Trophoblast cell (in vitro differentiated cells and primary cell): Measurements from ENCODE around the gene BACE2.

Source experiments
- DNase-seq, 2 donors: peaks; one replicate each; pipeline ENCODE4 v3.0.0-alpha.2; 2016
- H2AFZ ChIP-seq: 2 replicates; pipeline ENCODE4 v1.6.1; 2013; ENCODE audit warnings: low read length, moderate library complexity, mild to moderate bottlenecking; ENCODE audit not compliant: insufficient read depth, poor library complexity
- H2AK5ac ChIP-seq: 2 replicates; pipeline ENCODE4 v1.6.1; 2013; ENCODE audit warnings: mild to moderate bottlenecking, low read length
- H2BK120ac ChIP-seq: 2 replicates; pipeline ENCODE4 v1.6.1; 2013; ENCODE audit warnings: low read length, mild to moderate bottlenecking, moderate library complexity; ENCODE audit not compliant: insufficient read depth, poor library complexity
- H2BK12ac ChIP-seq: 2 replicates; pipeline ENCODE4 v1.6.1; 2013; ENCODE audit warnings: mild to moderate bottlenecking, low read length, moderate library complexity
- H2BK5ac ChIP-seq: 2 replicates; pipeline ENCODE4 v1.6.1; 2013; ENCODE audit warnings: low read length, low read depth, moderate library complexity, mild to moderate bottlenecking; ENCODE audit not compliant: poor library complexity
- H3K14ac ChIP-seq: 2 replicates; pipeline ENCODE4 v1.6.1; 2013; ENCODE audit warnings: mild to moderate bottlenecking, low read length
- H3K18ac ChIP-seq: 2 replicates; pipeline ENCODE4 v1.6.1; 2013; ENCODE audit warnings: mild to moderate bottlenecking, low read length
- H3K23ac ChIP-seq: 2 replicates; pipeline ENCODE4 v1.6.1; 2013; ENCODE audit warnings: low read length
- H3K27ac ChIP-seq: 2 replicates; pipeline ENCODE4 v1.5.1; 2013; ENCODE audit warnings: low read depth, mild to moderate bottlenecking, inconsistent platforms, low read length, moderate library complexity
- H3K27me3 ChIP-seq: 2 replicates; pipeline ENCODE4 v1.6.1; 2013; ENCODE audit warnings: inconsistent platforms, mild to moderate bottlenecking, low read length, moderate library complexity; ENCODE audit not compliant: insufficient read depth
- H3K36me3 ChIP-seq, 2 experiments: 1 replicate in 1 of 2; 2 replicates in 1 of 2; pipeline ENCODE4 v1.6.1; 2013; ENCODE audit warnings: low read length in 2 of 2, mild to moderate bottlenecking in 2 of 2, moderate library complexity in 1 of 2; ENCODE audit not compliant: insufficient read depth in 2 of 2, control insufficient read depth in 1 of 2
- H3K4ac ChIP-seq: 2 replicates; pipeline ENCODE4 v1.6.1; 2013; ENCODE audit warnings: low read depth, mild to moderate bottlenecking, low read length, moderate library complexity
- H3K4me1 ChIP-seq, 2 experiments: 1 replicate in 1 of 2; 2 replicates in 1 of 2; pipeline ENCODE4 v1.6.1; 2013; ENCODE audit warnings: low read length in 2 of 2, mild to moderate bottlenecking in 2 of 2, moderate library complexity in 1 of 2; ENCODE audit not compliant: insufficient read depth in 2 of 2, control insufficient read depth in 1 of 2
- H3K4me2 ChIP-seq: 2 replicates; pipeline ENCODE4 v1.6.1; 2013; ENCODE audit warnings: inconsistent platforms, mild to moderate bottlenecking, low read length, moderate library complexity
- H3K4me3 ChIP-seq: 2 replicates; pipeline ENCODE4 v1.5.1; 2013; ENCODE audit warnings: mild to moderate bottlenecking, low read depth, low read length, inconsistent platforms
- H3K79me1 ChIP-seq: one replicate; pipeline ENCODE4 v1.6.1; 2013; ENCODE audit warnings: low read length
- H3K79me2 ChIP-seq: 2 replicates; pipeline ENCODE4 v1.6.1; 2013; ENCODE audit warnings: low read length, mild to moderate bottlenecking; ENCODE audit not compliant: control insufficient read depth, insufficient read depth, poor library complexity
- H3K9ac ChIP-seq: 2 replicates; pipeline ENCODE4 v1.6.1; 2013; ENCODE audit warnings: mild to moderate bottlenecking, low read length
- H3K9me3 ChIP-seq: 2 replicates; pipeline ENCODE4 v1.6.1; 2013; ENCODE audit warnings: low read depth, mild to moderate bottlenecking, control low read depth, inconsistent platforms, low read length; ENCODE audit not compliant: insufficient read depth
- H4K12ac ChIP-seq: 2 replicates; pipeline ENCODE4 v1.6.1; 2013; ENCODE audit warnings: low read depth, mild to moderate bottlenecking, low read length, moderate library complexity
- H4K8ac ChIP-seq: 2 replicates; pipeline ENCODE4 v1.6.1; 2013; ENCODE audit warnings: low read depth, mild to moderate bottlenecking, low read length, moderate library complexity
- H4K91ac ChIP-seq: one replicate; pipeline ENCODE4 v1.6.1; 2013; ENCODE audit warnings: low read depth, mild to moderate bottlenecking, low read length, moderate library complexity
- WGBS: extraction: QIAGEN DNeasy Blood & Tissue Kit; methylation state at CpG from one replicate; pipeline ENCODE4 v1.1.7; 2013; ENCODE audit warnings: missing lambda C conversion rate; ENCODE audit not compliant: insufficient read length, insufficient coverage; ENCODE audit errors: extremely low coverage; 5-methylcytosine and 5-hydroxymethylcytosine counted together

BACE2 gene

GRCh38 chr21:41138711-41139110 lies 29.2 kb upstream of the BACE2 start:
- H3K4ac ChIP-seq, result no peak overlapping the region
- H4K91ac ChIP-seq, result no peak overlapping the region
- H3K36me3 ChIP-seq, result no peaks in the 10 kb centered on the region
- peaks cover 2 to 9% of the 10 kb centered on the region in 2 experiments for H3K4me1 ChIP-seq
- no peak overlapping the region for H3K18ac ChIP-seq
- H3K4me3 ChIP-seq, result no peak overlapping the region
- H2BK12ac ChIP-seq, result no peak overlapping the region
- no peak overlapping the region for H4K12ac ChIP-seq
- DNase-seq, result no peak
- peaks cover 8% of the 10 kb centered on the region for H3K9me3 ChIP-seq
- no peak overlapping the region for H3K4me2 ChIP-seq
- H3K9ac ChIP-seq, result no peak overlapping the region
- H3K14ac ChIP-seq, result no peak overlapping the region
- H3K27ac ChIP-seq, result no peak overlapping the region
- no peak overlapping the region for H4K8ac ChIP-seq
- no peak overlapping the region for H2BK120ac ChIP-seq
- no peak overlapping the region for H2BK5ac ChIP-seq
- H2AFZ ChIP-seq, result no peak overlapping the region
- WGBS, result no CpG with 5 or more reads among the region's 6 CpGs
- H3K79me2 ChIP-seq, result no peaks in the 10 kb centered on the region
- no peak overlapping the region for H2AK5ac ChIP-seq
- H3K23ac ChIP-seq, result no peak overlapping the region
- no peaks in the 10 kb centered on the region for H3K79me1 ChIP-seq
- no peaks in the 10 kb centered on the region for H3K27me3 ChIP-seq

- Histone ChIP-seq H3K79me1 (no peaks in the 10 kb centered on the region), H2BK12ac (no peak overlapping the region), H3K27ac (no peak overlapping the region), H3K36me3 (no peaks in the 10 kb centered on the region), H2BK120ac (no peak overlapping the region), H3K4ac (no peak overlapping the region), H3K23ac (peak overlapping the region; percentile 77), H3K9me3 (peaks cover 8% of the 10 kb centered on the region), H3K4me1 (peaks cover 2 to 9% of the 10 kb centered on the region in 2 experiments), H3K79me2 (no peaks in the 10 kb centered on the region), H4K12ac (no peak overlapping the region), H3K9ac (no peak overlapping the region), H3K4me3 (peak overlapping the region; percentile 50), H3K14ac (no peak overlapping the region), H4K91ac (no peak overlapping the region), H4K8ac (no peak overlapping the region), H3K27me3 (no peaks in the 10 kb centered on the region), H2BK5ac (no peak overlapping the region), H3K4me2 (no peak overlapping the region), H2AFZ (no peak overlapping the region), H3K18ac (no peak overlapping the region), H2AK5ac (no peak overlapping the region)
- no peak for DNase-seq
- no CpG with 5 or more reads among the region's 5 CpGs for WGBS
These were observed 28.7 kb upstream of the BACE2 start for GRCh38 chr21:41139275-41139674.

GRCh38 chr21:41139951-41140350 lies 28.0 kb upstream of the BACE2 start:
- H3K27ac ChIP-seq, result no peak overlapping the region
- no peak overlapping the region for H3K23ac ChIP-seq
- H2AK5ac ChIP-seq, result no peak overlapping the region
- H3K79me1 ChIP-seq, result no peaks in the 10 kb centered on the region
- H2AFZ ChIP-seq, result no peak overlapping the region
- no peak overlapping the region for H3K9ac ChIP-seq
- DNase-seq, result no peak
- H2BK120ac ChIP-seq, result no peak overlapping the region
- H3K36me3 ChIP-seq, result no peaks in the 10 kb centered on the region
- no peak overlapping the region for H4K12ac ChIP-seq
- peaks cover 8% of the 10 kb centered on the region for H3K9me3 ChIP-seq
- H3K4me1 ChIP-seq, result peaks cover 5 to 9% of the 10 kb centered on the region in 2 experiments
- H3K4ac ChIP-seq, result no peak overlapping the region
- H3K14ac ChIP-seq, result no peak overlapping the region
- no peak overlapping the region for H3K18ac ChIP-seq
- no peak overlapping the region for H4K8ac ChIP-seq
- H3K79me2 ChIP-seq, result no peaks in the 10 kb centered on the region
- H3K4me3 ChIP-seq, result no peak overlapping the region
- H2BK12ac ChIP-seq, result no peak overlapping the region
- WGBS, result no CpG with 5 or more reads among the region's 12 CpGs
- H3K27me3 ChIP-seq, result no peaks in the 10 kb centered on the region
- H2BK5ac ChIP-seq, result no peak overlapping the region
- H4K91ac ChIP-seq, result no peak overlapping the region
- no peak overlapping the region for H3K4me2 ChIP-seq

- Histone ChIP-seq H3K23ac (no peak overlapping the region), H3K4ac (no peak overlapping the region), H3K27me3 (no peaks in the 10 kb centered on the region), H2BK12ac (no peak overlapping the region), H3K79me1 (no peaks in the 10 kb centered on the region), H2AK5ac (no peak overlapping the region), H4K91ac (no peak overlapping the region), H3K4me1 (peaks cover 5 to 9% of the 10 kb centered on the region in 2 experiments), H2BK120ac (no peak overlapping the region), H3K36me3 (no peaks in the 10 kb centered on the region), H3K9me3 (peaks cover 8% of the 10 kb centered on the region), H3K9ac (no peak overlapping the region), H3K14ac (no peak overlapping the region), H3K79me2 (no peaks in the 10 kb centered on the region), H4K8ac (no peak overlapping the region), H4K12ac (no peak overlapping the region), H3K18ac (no peak overlapping the region), H3K4me3 (no peak overlapping the region), H3K27ac (no peak overlapping the region), H2AFZ (no peak overlapping the region), H3K4me2 (no peak overlapping the region), H2BK5ac (no peak overlapping the region)
- no peak for DNase-seq
- WGBS, result no CpG with 5 or more reads among the region's 2 CpGs
These were observed 26.9 kb upstream of the BACE2 start for GRCh38 chr21:41141031-41141457.
